EL (cell line): ENCODE measurements around the gene SKAP2.
A peak's percentile ranks its signal among the peaks of the same experiment; 100 is the strongest.

Source experiments
- DNase-seq: peaks from one replicate; pipeline ENCODE4 v3.0.0-alpha.2; 2016

Gene SKAP2

GRCh38 chr7:26630941-26631580, 233.3 kb downstream of the SKAP2 start:
- DNase-seq = no peak

- no peak for DNase-seq
Observed at GRCh38 chr7:26630361-26630760, 234.0 kb downstream of the SKAP2 start.

- DNase-seq = no peak
Observed at GRCh38 chr7:26629696-26630095, 234.7 kb downstream of the SKAP2 start.

- DNase-seq = no peak
Observed at GRCh38 chr7:26627891-26628341, 236.5 kb downstream of the SKAP2 start.

- DNase-seq = no peak
Observed at GRCh38 chr7:26627221-26627620, 237.2 kb downstream of the SKAP2 start.

- DNase-seq = no peak
Observed at GRCh38 chr7:26626687-26627086, 237.7 kb downstream of the SKAP2 start.

- no peak for DNase-seq
Observed at GRCh38 chr7:26626156-26626555, 238.2 kb downstream of the SKAP2 start.

GRCh38 chr7:26625286-26625685, 239.1 kb downstream of the SKAP2 start:
- no peak for DNase-seq

GRCh38 chr7:26624839-26625238, 239.6 kb downstream of the SKAP2 start:
- DNase-seq = no peak

- no peak for DNase-seq
Observed at GRCh38 chr7:26624431-26624830, 240.0 kb downstream of the SKAP2 start.

- peak; percentile 29 for DNase-seq
Observed at GRCh38 chr7:26620352-26620751, 244.0 kb downstream of the SKAP2 start.

GRCh38 chr7:26619348-26619984, 244.9 kb downstream of the SKAP2 start:
- no peak for DNase-seq

GRCh38 chr7:26618898-26619297, 245.5 kb downstream of the SKAP2 start:
- DNase-seq = no peak

- DNase-seq = no peak
Observed at GRCh38 chr7:26618449-26618848, 245.9 kb downstream of the SKAP2 start.
